HG03575 (cell line): Measurements from ENCODE around the gene KDM4E.
"Not testable (repeated sequence)": the region's sequence is repeated elsewhere in the genome, so short reads cannot be mapped to it uniquely, and the experiment has no call there.

Source experiments
- ATAC-seq: cut with Tn5 transposase; IDR thresholded peaks from one replicate; pipeline ENCODE4 v1.9.1; 2021; ENCODE audit not compliant: unreplicated experiment, insufficient number of reproducible peaks, low FRiP score; ENCODE audit errors: extremely low read depth

The KDM4E gene

GRCh38 chr11:95024958-95025357, at the start of gene KDM4E:
KDM4E (plus strand) TSS chr11:95025258; CDS start chr11:95025558, 300 bp downstream.
- no peak for ATAC-seq

- ATAC-seq = no peak
Measured at GRCh38 chr11:94975599-94975998, 49.5 kb upstream of the KDM4E start.

- no peak for ATAC-seq
Measured at GRCh38 chr11:94987378-94987777, 37.7 kb upstream of the KDM4E start.

GRCh38 chr11:94988748-94989147, 36.3 kb upstream of the KDM4E start:
- no peak for ATAC-seq

GRCh38 chr11:94993400-94993943, 31.6 kb upstream of the KDM4E start:
- no peak for ATAC-seq

GRCh38 chr11:94997437-94997836, 27.6 kb upstream of the KDM4E start:
- no peak for ATAC-seq

- no peak for ATAC-seq
Measured at GRCh38 chr11:94998285-94998684, 26.8 kb upstream of the KDM4E start.

- no peak for ATAC-seq
Measured at GRCh38 chr11:95003716-95004115, 21.3 kb upstream of the KDM4E start.

- ATAC-seq = no peak
Measured at GRCh38 chr11:95005642-95006041, 19.4 kb upstream of the KDM4E start.

GRCh38 chr11:95011376-95011775, 13.7 kb upstream of the KDM4E start:
- ATAC-seq = no peak

GRCh38 chr11:95014184-95014821, 10.8 kb upstream of the KDM4E start:
- no peak for ATAC-seq

- no peak for ATAC-seq
Measured at GRCh38 chr11:95016139-95016538, 8.9 kb upstream of the KDM4E start.

GRCh38 chr11:95021468-95021867, 3.6 kb upstream of the KDM4E start:
- ATAC-seq = not testable (repeated sequence)

- not testable (repeated sequence) for ATAC-seq
Measured at GRCh38 chr11:95025594-95025993, 536 bp downstream of the KDM4E start.

- ATAC-seq = no peak
Measured at GRCh38 chr11:95028357-95028756, 3.3 kb downstream of the KDM4E start.

GRCh38 chr11:95033051-95033450, 8.0 kb downstream of the KDM4E start:
- no peak for ATAC-seq

GRCh38 chr11:95035316-95035715, 10.3 kb downstream of the KDM4E start:
- no peak for ATAC-seq

GRCh38 chr11:95037356-95038035, 12.4 kb downstream of the KDM4E start:
- ATAC-seq = not testable (repeated sequence)

- ATAC-seq = no peak
Measured at GRCh38 chr11:95042239-95042638, 17.2 kb downstream of the KDM4E start.

- ATAC-seq = no peak
Measured at GRCh38 chr11:95042906-95043305, 17.8 kb downstream of the KDM4E start.
